Endothelial cell (in vitro differentiated cells): ENCODE measurements around the gene PCDHGA1. TPM values are rescaled to one million over a fixed set of nuclear protein-coding genes. Genes with fewer than 3 reads are reported as not detected.
A peak's percentile ranks its signal among the peaks of the same experiment; 100 is the strongest.
"Not testable (repeated sequence)": the region's sequence is repeated elsewhere in the genome, so short reads cannot be mapped to it uniquely, and the experiment has no call there.

ENCODE experiments used
- DNase-seq: peaks from one replicate; pipeline ENCODE4 v3.0.0; 2021; ENCODE audit warnings: low spot score
- H3K27ac Mint-ChIP-seq: one replicate; pipeline ENCODE4 v1.8.0; 2021; ENCODE audit warnings: mixed read lengths, inconsistent platforms; ENCODE audit not compliant: unreplicated experiment
- H3K27me3 Mint-ChIP-seq: one replicate; pipeline ENCODE4 v1.8.0; 2021; ENCODE audit warnings: mild to moderate bottlenecking, moderate library complexity, mixed read lengths, inconsistent platforms; ENCODE audit not compliant: unreplicated experiment
- H3K36me3 Mint-ChIP-seq: one replicate; pipeline ENCODE4 v1.8.0; 2021; ENCODE audit warnings: mild to moderate bottlenecking, low read depth, mixed read lengths, inconsistent platforms; ENCODE audit not compliant: unreplicated experiment
- H3K4me1 Mint-ChIP-seq: one replicate; pipeline ENCODE4 v1.8.0; 2021; ENCODE audit warnings: mild to moderate bottlenecking, mixed read lengths, inconsistent platforms; ENCODE audit not compliant: unreplicated experiment
- H3K4me3 Mint-ChIP-seq: one replicate; pipeline ENCODE4 v1.8.0; 2021; ENCODE audit warnings: mild to moderate bottlenecking, mixed read lengths, inconsistent platforms; ENCODE audit not compliant: unreplicated experiment
- H3K9me3 Mint-ChIP-seq: one replicate; pipeline ENCODE4 v1.8.0; 2021; ENCODE audit warnings: mixed read lengths, inconsistent platforms; ENCODE audit not compliant: unreplicated experiment
- CTCF ChIP-seq: fragments of 200-600 bp; sonication (generic); IDR thresholded peaks from one replicate; pipeline ENCODE4 v1.5.0; 2021; ENCODE audit warnings: antibody characterized with exemption; ENCODE audit not compliant: unreplicated experiment
- total RNA-seq: library from RNA; stranded (reverse); fragmentation: NEBNext Ultra II Directional; extraction: Animal tissue kit (Norgen Biotek cat#: 25700); gene quantifications from one replicate; pipeline ENCODE4 v1.2.1, GENCODE V29; 2021; ENCODE audit not compliant: unreplicated experiment

Gene PCDHGA1
- total RNA-seq, 1 donor from 2014 or later: 1.4 TPM

DNA sequence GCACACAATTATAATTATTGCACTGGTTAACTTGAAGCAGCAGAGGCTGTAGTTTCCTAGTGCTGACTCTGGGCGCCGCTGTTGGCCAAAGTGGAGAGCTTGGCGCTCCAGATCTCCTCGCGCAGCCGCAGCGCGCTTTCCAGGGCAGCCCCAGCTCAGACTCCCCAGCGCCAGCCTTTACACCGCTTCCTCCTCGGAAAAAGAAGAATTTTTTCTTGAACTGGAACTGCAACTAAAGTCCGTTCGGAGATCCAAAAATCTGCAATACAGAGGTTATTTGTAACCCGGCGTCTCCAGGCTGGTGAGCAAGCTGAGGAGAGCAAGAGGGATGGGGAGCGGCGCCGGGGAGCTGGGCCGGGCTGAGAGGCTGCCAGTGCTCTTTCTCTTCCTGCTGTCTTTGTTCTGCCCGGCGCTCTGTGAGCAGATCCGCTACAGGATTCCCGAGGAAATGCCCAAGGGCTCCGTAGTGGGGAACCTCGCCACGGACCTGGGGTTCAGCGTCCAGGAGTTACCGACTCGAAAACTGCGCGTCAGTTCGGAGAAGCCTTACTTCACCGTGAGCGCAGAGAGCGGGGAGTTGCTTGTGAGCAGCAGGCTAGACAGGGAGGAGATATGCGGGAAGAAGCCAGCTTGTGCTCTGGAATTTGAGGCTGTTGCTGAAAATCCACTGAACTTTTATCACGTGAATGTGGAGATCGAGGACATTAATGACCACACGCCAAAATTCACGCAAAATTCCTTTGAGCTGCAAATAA, 57.4 kb downstream of the PCDHGA1 start, which contains the start of gene PCDHGB4:
PCDHGB4 (plus strand) TSS at position 142 of the 755 bp plus-strand sequence; CDS start at position 329, 187 bp downstream.
- Mint-ChIP-seq H3K4me3 (peak within 1 kb of the TSS; percentile 81), H3K9me3 (peaks cover 37% of the 10 kb centered on the region), H3K36me3 (peaks cover 73% of the 10 kb centered on the region), H3K27ac (peak within 1 kb of the TSS; percentile 48)
- peak; percentile 13 for TF ChIP-seq CTCF
- H3K4me1 Mint-ChIP-seq, H3K27me3 Mint-ChIP-seq: not testable (repeated sequence)
- peak; percentile 47 for DNase-seq

GRCh38 chr5:141388661-141389060, 58.3 kb downstream of the PCDHGA1 start:
- H3K27ac Mint-ChIP-seq: no peak overlapping the region
- H3K27me3 Mint-ChIP-seq: peaks cover 8% of the 10 kb centered on the region
- peak overlapping the region; percentile 81 for H3K4me3 Mint-ChIP-seq
- peaks cover 41% of the 10 kb centered on the region for H3K9me3 Mint-ChIP-seq
- peaks cover 73% of the 10 kb centered on the region for H3K36me3 Mint-ChIP-seq
- H3K4me1 Mint-ChIP-seq: peaks cover 3% of the 10 kb centered on the region
- no peak for DNase-seq
- TF ChIP-seq CTCF: no peak

- Mint-ChIP-seq H3K4me3 (peak overlapping the region; percentile 81), H3K4me1 (peaks cover 3% of the 10 kb centered on the region), H3K36me3 (peaks cover 73% of the 10 kb centered on the region), H3K27ac (no peak overlapping the region), H3K27me3 (peaks cover 8% of the 10 kb centered on the region), H3K9me3 (peaks cover 43% of the 10 kb centered on the region)
- no peak for TF ChIP-seq CTCF
- no peak for DNase-seq
Measured at GRCh38 chr5:141389153-141390042, 59.1 kb downstream of the PCDHGA1 start.

DNA sequence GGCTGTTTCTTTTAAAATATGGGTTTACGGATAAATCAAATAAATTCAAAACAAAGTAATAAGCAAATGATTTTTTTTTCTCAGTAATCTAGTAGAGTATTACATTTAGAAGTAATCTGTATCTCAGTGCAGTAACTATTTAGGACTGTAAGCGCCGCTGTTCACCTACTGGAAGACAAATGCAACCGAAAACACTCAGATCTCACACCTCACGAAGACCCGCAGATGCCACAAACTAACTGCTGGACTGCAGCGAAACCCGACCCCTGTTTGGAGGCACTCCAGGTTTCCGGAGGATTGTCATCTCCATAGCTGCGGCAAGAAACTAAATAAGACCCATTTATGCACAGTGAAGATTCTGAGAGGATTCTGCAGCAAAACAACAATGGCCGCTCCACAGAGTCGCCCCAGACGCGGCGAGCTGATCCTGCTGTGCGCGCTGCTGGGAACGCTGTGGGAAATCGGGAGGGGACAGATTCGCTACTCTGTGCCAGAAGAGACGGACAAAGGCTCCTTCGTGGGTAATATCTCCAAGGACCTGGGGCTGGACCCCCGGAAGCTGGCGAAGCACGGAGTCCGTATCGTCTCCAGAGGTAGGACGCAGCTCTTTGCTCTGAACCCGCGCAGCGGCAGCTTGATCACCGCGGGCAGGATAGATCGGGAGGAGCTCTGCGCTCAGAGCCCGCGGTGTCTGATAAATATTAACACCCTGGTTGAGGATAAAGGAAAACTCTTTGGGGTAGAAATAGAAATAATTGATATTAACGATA, 62.3 kb downstream of the PCDHGA1 start, which contains the start of gene PCDHGA8:
PCDHGA8 (plus strand) TSS at position 205 of the 770 bp plus-strand sequence; CDS start at position 386, 181 bp downstream.
- Mint-ChIP-seq H3K36me3 (peaks cover 69% of the 10 kb centered on the region), H3K9me3 (peaks cover 37% of the 10 kb centered on the region), H3K27ac (no peak within 1 kb of the TSS)

More for the DNA sequence above, 62.3 kb downstream of the PCDHGA1 start, which contains the start of gene PCDHGA8:
- Mint-ChIP-seq H3K4me1 (peaks cover 3% of the 10 kb centered on the region), H3K4me3 (peak within 1 kb of the TSS; percentile 56), H3K27me3 (peaks cover 4% of the 10 kb centered on the region)
- no peak for TF ChIP-seq CTCF
- DNase-seq: no peak
